Measurements from ENCODE around the gene DZIP1.

DNA sequence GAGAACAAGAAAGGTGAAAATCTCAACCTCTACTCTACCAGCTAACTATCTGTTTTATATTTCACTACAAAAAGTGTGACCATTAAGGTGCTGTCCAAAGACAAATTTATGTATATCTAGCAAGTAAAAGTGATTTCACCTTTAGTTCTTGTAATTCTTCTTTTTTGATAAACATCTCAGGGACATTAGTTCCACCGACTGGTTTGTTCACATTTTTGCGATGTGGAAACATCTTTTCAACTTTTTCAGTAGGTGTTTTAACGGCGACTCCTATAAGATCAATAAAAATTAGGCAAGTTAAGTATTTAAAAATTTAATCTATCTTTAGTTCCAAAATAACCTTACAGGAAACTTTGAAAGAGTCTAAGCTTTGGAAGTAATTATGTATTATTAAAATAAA, 58.6 kb downstream of the DZIP1 start:
- TF ChIP-seq POLR2AphosphoS5 (IDR thresholded peaks at IDR 0.05; ENCODE audit: low read depth, low read length) (no peak), SIN3A (IDR thresholded peaks at IDR 0.05; ENCODE audit: borderline replicate concordance, insufficient read depth, low read length) (no peak)

Data from PFSK-1 (cell line).